GM23338 (cell line): ENCODE results near the gene ANGPTL7. TPM values are rescaled to one million over a fixed set of nuclear protein-coding genes. Genes with fewer than 3 reads are reported as not detected.

Source experiments
- ATAC-seq: fragments of 200-7000 bp; cut with Tn5 transposase; 3 replicates; pipeline ENCODE4 v1.9.1; 2020
- DNase-seq: peaks from one replicate; pipeline ENCODE4 v3.0.0-alpha.2; 2015; ENCODE audit warnings: low spot score
- H2AFZ ChIP-seq: fragments of 200-600 bp; sonication (generic); 2 replicates; pipeline ENCODE4 v1.8.0; 2016; ENCODE audit warnings: antibody characterized with exemption, mild to moderate bottlenecking, moderate library complexity
- H3F3A ChIP-seq: fragments of 200-600 bp; sonication (generic); replicated peaks from 2 replicates; pipeline ENCODE4 v1.8.0; 2017; ENCODE audit warnings: antibody characterized with exemption, mixed run types, low read depth
- H3K27ac ChIP-seq: fragments of 200-600 bp; sonication (generic); 2 replicates; pipeline ENCODE4 v1.6.1; 2016; ENCODE audit warnings: low read depth
- H3K27me3 ChIP-seq: fragments of 200-600 bp; sonication (generic); 2 replicates; pipeline ENCODE4 v1.8.0; 2016; ENCODE audit warnings: mild to moderate bottlenecking, mixed run types, moderate library complexity; ENCODE audit not compliant: insufficient read depth
- H3K36me3 ChIP-seq: fragments of 200-600 bp; sonication (generic); 2 replicates; pipeline ENCODE4 v1.8.0; 2016; ENCODE audit warnings: mild to moderate bottlenecking; ENCODE audit not compliant: insufficient read depth
- H3K4me1 ChIP-seq: fragments of 200-600 bp; sonication (generic); 2 replicates; pipeline ENCODE4 v1.8.0; 2016; ENCODE audit warnings: mild to moderate bottlenecking, moderate library complexity; ENCODE audit not compliant: insufficient read depth
- H3K4me2 ChIP-seq: fragments of 200-600 bp; sonication (generic); 2 replicates; pipeline ENCODE4 v1.7.1; 2017; ENCODE audit warnings: mixed run types
- H3K4me3 ChIP-seq: fragments of 200-600 bp; sonication (generic); 2 replicates; pipeline ENCODE4 v1.6.1; 2016; ENCODE audit warnings: mixed run types
- H3K79me2 ChIP-seq: fragments of 200-600 bp; sonication (generic); replicated peaks from 2 replicates; pipeline ENCODE4 v1.8.0; 2017; ENCODE audit warnings: mild to moderate bottlenecking; ENCODE audit not compliant: insufficient read depth
- H3K9me2 ChIP-seq: fragments of 200-600 bp; sonication (generic); 2 replicates; pipeline ENCODE4 v1.8.0; 2017; ENCODE audit not compliant: insufficient read depth
- H4K20me1 ChIP-seq: fragments of 200-600 bp; sonication (generic); replicated peaks from 2 replicates; pipeline ENCODE4 v1.8.0; 2017; ENCODE audit warnings: mild to moderate bottlenecking; ENCODE audit not compliant: insufficient read depth
- H3K27ac Mint-ChIP-seq: 2 replicates; pipeline ENCODE4 v1.8.0; 2020; ENCODE audit warnings: inconsistent platforms, mild to moderate bottlenecking, moderate library complexity, mixed read lengths
- H3K27me3 Mint-ChIP-seq: 3 replicates; pipeline ENCODE4 v1.8.0; 2022; ENCODE audit warnings: low read depth, mild to moderate bottlenecking, moderate library complexity, mixed read lengths, inconsistent platforms; ENCODE audit not compliant: insufficient read depth, poor library complexity
- H3K36me3 Mint-ChIP-seq: 3 replicates; pipeline ENCODE4 v1.8.0; 2021; ENCODE audit warnings: low read depth, mild to moderate bottlenecking, inconsistent platforms, moderate library complexity, mixed read lengths
- H3K4me1 Mint-ChIP-seq: 3 replicates; pipeline ENCODE4 v1.8.0; 2020; ENCODE audit warnings: mild to moderate bottlenecking, inconsistent platforms, mixed read lengths
- H3K4me3 Mint-ChIP-seq: 3 replicates; pipeline ENCODE4 v1.8.0; 2021; ENCODE audit warnings: moderate library complexity, mild to moderate bottlenecking, inconsistent platforms, mixed read lengths
- H3K9me3 Mint-ChIP-seq: 3 replicates; pipeline ENCODE4 v1.8.0; 2020; ENCODE audit warnings: moderate library complexity, mild to moderate bottlenecking, inconsistent platforms, mixed read lengths
- CREB1 ChIP-seq: fragments of 250-450 bp; sonication (Bioruptor Pico); IDR thresholded peaks from 2 replicates; pipeline ENCODE4 v1.5.0; 2020; ENCODE audit warnings: low read depth, mild to moderate bottlenecking, moderate library complexity
- ETS1 ChIP-seq: IDR thresholded peaks from 2 replicates; pipeline ENCODE4 v1.6.1; 2016; ENCODE audit warnings: antibody characterized with exemption
- EZH2 ChIP-seq: fragments of 200-600 bp; sonication (generic); IDR thresholded peaks from one replicate; pipeline ENCODE4 v1.8.0; 2017; ENCODE audit warnings: antibody characterized with exemption, mild to moderate bottlenecking, low read depth; ENCODE audit not compliant: unreplicated experiment
- EZH2phosphoT487 ChIP-seq: fragments of 200-600 bp; sonication (generic); IDR thresholded peaks from one replicate; pipeline ENCODE4 v1.8.1; 2018; ENCODE audit warnings: antibody characterized with exemption; ENCODE audit not compliant: unreplicated experiment
- JUNB ChIP-seq: IDR thresholded peaks from one replicate; pipeline ENCODE4 v1.6.1; 2016; ENCODE audit warnings: antibody characterized with exemption; ENCODE audit not compliant: unreplicated experiment
- STAT1 ChIP-seq: IDR thresholded peaks from one replicate; pipeline ENCODE4 v1.6.1; 2016; ENCODE audit warnings: antibody characterized with exemption; ENCODE audit not compliant: unreplicated experiment
- ZNF114 ChIP-seq: fragments of 250-450 bp; sonication (Bioruptor Pico); IDR thresholded peaks from 2 replicates; pipeline ENCODE4 v1.5.0; 2020; ENCODE audit warnings: mild to moderate bottlenecking, moderate library complexity
- ZNF331 ChIP-seq: fragments of 250-450 bp; sonication (Bioruptor Pico); IDR thresholded peaks from 2 replicates; pipeline ENCODE4 v1.5.0; 2020; ENCODE audit warnings: low read depth, mild to moderate bottlenecking, moderate library complexity
- polyA plus RNA-seq: library from polyadenylated mRNA; unstranded; fragments of >200 nt; fragmentation: Nextera tagmentation; extraction: Ambion mirVana; gene quantifications from 2 replicates; pipeline ENCODE4 v1.2.1, GENCODE V29; 2016
- total RNA-seq: library from RNA; depleted of rRNA; stranded (reverse); fragments of >200 nt; shearing (Covaris generic); gene quantifications from 2 replicates; pipeline ENCODE4 v1.2.3, GENCODE V29; 2014
- TF ChIP-seq, protein P1 (sequence below), 2 experiments: fragments of 200-600 bp in 1 of 2; sonication (generic) in 1 of 2; conservative IDR thresholded peaks; 2 replicates each; pipeline versions ENCODE4 v1.5.1 to v1.6.1; 2016 to 2017; ENCODE audit warnings: antibody characterized with exemption in 2 of 2, low read depth in 2 of 2, mild to moderate bottlenecking in 2 of 2, moderate library complexity in 1 of 2
- TF ChIP-seq, protein P2 (sequence below): IDR thresholded peaks from one replicate; pipeline ENCODE4 v1.6.1; 2018; ENCODE audit warnings: antibody characterized with exemption; ENCODE audit not compliant: unreplicated experiment

Gene ANGPTL7
- total and polyA plus RNA-seq, 2 experiments from 2014 or later = 0.13 TPM; not detected in 1

DNA sequence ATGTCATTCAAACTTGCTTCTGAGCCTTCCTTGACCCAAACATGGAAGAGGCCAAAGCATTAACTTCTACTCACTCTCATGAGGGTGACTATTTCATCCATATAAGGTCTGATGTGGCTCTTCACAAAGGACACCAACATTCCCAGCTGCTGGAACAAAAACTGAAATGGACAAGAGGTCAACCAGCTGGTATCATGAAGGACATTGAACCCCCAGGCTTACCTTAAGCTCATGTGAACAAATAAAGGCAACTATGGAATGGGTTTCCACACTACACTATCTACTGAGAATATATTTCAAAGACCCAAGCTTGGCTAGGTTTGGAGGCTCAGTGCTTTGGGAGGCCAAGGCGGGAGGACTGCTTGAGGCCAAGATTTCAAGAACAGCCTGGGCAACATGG, 26.9 kb downstream of the ANGPTL7 start (continued):
- no peak for TF ChIP-seq CREB1 (CRISPR knock-in tag)
- TF ChIP-seq, protein P1, sequence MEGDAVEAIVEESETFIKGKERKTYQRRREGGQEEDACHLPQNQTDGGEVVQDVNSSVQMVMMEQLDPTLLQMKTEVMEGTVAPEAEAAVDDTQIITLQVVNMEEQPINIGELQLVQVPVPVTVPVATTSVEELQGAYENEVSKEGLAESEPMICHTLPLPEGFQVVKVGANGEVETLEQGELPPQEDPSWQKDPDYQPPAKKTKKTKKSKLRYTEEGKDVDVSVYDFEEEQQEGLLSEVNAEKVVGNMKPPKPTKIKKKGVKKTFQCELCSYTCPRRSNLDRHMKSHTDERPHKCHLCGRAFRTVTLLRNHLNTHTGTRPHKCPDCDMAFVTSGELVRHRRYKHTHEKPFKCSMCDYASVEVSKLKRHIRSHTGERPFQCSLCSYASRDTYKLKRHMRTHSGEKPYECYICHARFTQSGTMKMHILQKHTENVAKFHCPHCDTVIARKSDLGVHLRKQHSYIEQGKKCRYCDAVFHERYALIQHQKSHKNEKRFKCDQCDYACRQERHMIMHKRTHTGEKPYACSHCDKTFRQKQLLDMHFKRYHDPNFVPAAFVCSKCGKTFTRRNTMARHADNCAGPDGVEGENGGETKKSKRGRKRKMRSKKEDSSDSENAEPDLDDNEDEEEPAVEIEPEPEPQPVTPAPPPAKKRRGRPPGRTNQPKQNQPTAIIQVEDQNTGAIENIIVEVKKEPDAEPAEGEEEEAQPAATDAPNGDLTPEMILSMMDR (conservative IDR thresholded peaks at IDR 0.05; ENCODE audit: low read depth in 2 of 2) = no peak
- no peak for TF ChIP-seq ZNF331 (CRISPR knock-in tag)
- TF ChIP-seq EZH2phosphoT487 = no peak
- TF ChIP-seq, protein P2, sequence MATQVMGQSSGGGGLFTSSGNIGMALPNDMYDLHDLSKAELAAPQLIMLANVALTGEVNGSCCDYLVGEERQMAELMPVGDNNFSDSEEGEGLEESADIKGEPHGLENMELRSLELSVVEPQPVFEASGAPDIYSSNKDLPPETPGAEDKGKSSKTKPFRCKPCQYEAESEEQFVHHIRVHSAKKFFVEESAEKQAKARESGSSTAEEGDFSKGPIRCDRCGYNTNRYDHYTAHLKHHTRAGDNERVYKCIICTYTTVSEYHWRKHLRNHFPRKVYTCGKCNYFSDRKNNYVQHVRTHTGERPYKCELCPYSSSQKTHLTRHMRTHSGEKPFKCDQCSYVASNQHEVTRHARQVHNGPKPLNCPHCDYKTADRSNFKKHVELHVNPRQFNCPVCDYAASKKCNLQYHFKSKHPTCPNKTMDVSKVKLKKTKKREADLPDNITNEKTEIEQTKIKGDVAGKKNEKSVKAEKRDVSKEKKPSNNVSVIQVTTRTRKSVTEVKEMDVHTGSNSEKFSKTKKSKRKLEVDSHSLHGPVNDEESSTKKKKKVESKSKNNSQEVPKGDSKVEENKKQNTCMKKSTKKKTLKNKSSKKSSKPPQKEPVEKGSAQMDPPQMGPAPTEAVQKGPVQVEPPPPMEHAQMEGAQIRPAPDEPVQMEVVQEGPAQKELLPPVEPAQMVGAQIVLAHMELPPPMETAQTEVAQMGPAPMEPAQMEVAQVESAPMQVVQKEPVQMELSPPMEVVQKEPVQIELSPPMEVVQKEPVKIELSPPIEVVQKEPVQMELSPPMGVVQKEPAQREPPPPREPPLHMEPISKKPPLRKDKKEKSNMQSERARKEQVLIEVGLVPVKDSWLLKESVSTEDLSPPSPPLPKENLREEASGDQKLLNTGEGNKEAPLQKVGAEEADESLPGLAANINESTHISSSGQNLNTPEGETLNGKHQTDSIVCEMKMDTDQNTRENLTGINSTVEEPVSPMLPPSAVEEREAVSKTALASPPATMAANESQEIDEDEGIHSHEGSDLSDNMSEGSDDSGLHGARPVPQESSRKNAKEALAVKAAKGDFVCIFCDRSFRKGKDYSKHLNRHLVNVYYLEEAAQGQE = no peak
- TF ChIP-seq EZH2 = no peak
- TF ChIP-seq STAT1 = no peak
- no peak for TF ChIP-seq ZNF114 (CRISPR knock-in tag)
- no peak for TF ChIP-seq JUNB

- no peak for ATAC-seq
Observed at GRCh38 chr1:11227106-11228077, 38.2 kb downstream of the ANGPTL7 start.

More at GRCh38 chr1:11227106-11228077, 38.2 kb downstream of the ANGPTL7 start:
- Histone ChIP-seq H4K20me1 (no peaks in the 10 kb centered on the region; the same call in 1 of the 2 replicates), H3K27ac (no peak overlapping the region), H3K4me2 (no peak overlapping the region), H3K27me3 (no peaks in the 10 kb centered on the region), H3K9me2 (no peaks in the 10 kb centered on the region), H3K4me1 (no peaks in the 10 kb centered on the region), H3K79me2 (no peaks in the 10 kb centered on the region), H3F3A (no peaks in the 10 kb centered on the region), H3K4me3 (no peak overlapping the region), H2AFZ (no peak overlapping the region), H3K36me3 (peaks cover 55% of the 10 kb centered on the region)
- no peak overlapping the region for H3K27ac Mint-ChIP-seq
- no peak for TF ChIP-seq ETS1
- no peak for DNase-seq
- H3K9me3 Mint-ChIP-seq = no peaks in the 10 kb centered on the region
- no peaks in the 10 kb centered on the region for H3K4me1 Mint-ChIP-seq
- peaks cover 5% of the 10 kb centered on the region for H3K27me3 Mint-ChIP-seq
- H3K4me3 Mint-ChIP-seq = no peak overlapping the region
- H3K36me3 Mint-ChIP-seq = peaks cover 63% of the 10 kb centered on the region
